Spleen (tissue), 11 donors: ENCODE results near the gene PXMP4. TPM values are rescaled to one million over a fixed set of nuclear protein-coding genes. Genes with fewer than 3 reads are reported as not detected.

Experiments
- DNase-seq: peaks from one replicate; pipeline ENCODE4 v3.0.0-alpha.2; 2020
- H3K27ac ChIP-seq, 8 donors: fragments of 200-600 bp; sonication (generic) in 7 of 8; 1 replicate in 4 of 8; 2 replicates in 4 of 8; pipeline versions ENCODE4 v1.5.0 to v1.8.0; 2016 to 2021; ENCODE audit warnings: inconsistent platforms in 4 of 8, mild to moderate bottlenecking in 4 of 8, moderate library complexity in 1 of 8
- H3K27me3 ChIP-seq, 7 donors: fragments of 200-600 bp; sonication (generic) in 6 of 7; replicated peaks in 1 of 7; 1 replicate in 4 of 7; 2 replicates in 3 of 7; pipeline versions ENCODE4 v1.5.0 to v1.8.0; 2016 to 2021; ENCODE audit warnings: inconsistent platforms in 3 of 7, mild to moderate bottlenecking in 1 of 7
- H3K36me3 ChIP-seq, 6 donors: fragments of 200-600 bp; sonication (generic) in 5 of 6; 1 replicate in 4 of 6; 2 replicates in 2 of 6; pipeline versions ENCODE4 v1.5.0 to v1.8.0; 2016 to 2021; ENCODE audit warnings: inconsistent platforms in 2 of 6
- H3K4me1 ChIP-seq, 6 donors: fragments of 200-600 bp; sonication (generic) in 5 of 6; 1 replicate in 3 of 6; 2 replicates in 3 of 6; pipeline versions ENCODE4 v1.5.0 to v1.8.0; 2016 to 2021; ENCODE audit warnings: inconsistent platforms in 3 of 6
- H3K4me3 ChIP-seq, 8 donors: fragments of 200-600 bp; sonication (generic) in 7 of 8; 1 replicate in 4 of 8; 2 replicates in 4 of 8; pipeline versions ENCODE4 v1.5.0 to v1.8.0; 2016 to 2021; ENCODE audit warnings: inconsistent platforms in 4 of 8, mild to moderate bottlenecking in 4 of 8, moderate library complexity in 2 of 8
- H3K9me3 ChIP-seq, 8 donors: fragments of 200-600 bp; sonication (generic) in 7 of 8; 1 replicate in 4 of 8; 2 replicates in 4 of 8; pipeline versions ENCODE4 v1.5.0 to v1.8.0; 2016 to 2021; ENCODE audit warnings: inconsistent platforms in 4 of 8
- CTCF ChIP-seq, 11 experiments: fragments of 200-600 bp in 7 of 11; fragments of 450-650 bp in 4 of 11; sonication (generic) in 4 of 11; IDR thresholded peaks in 8 of 11; conservative IDR thresholded peaks in 3 of 11; 1 replicate in 7 of 11; 2 replicates in 4 of 11; pipeline versions ENCODE4 v1.4.0 to v1.8.0; 2016 to 2021; ENCODE audit warnings: antibody characterized with exemption in 11 of 11, inconsistent platforms in 4 of 11, mild to moderate bottlenecking in 1 of 11
- POLR2A ChIP-seq, 3 donors: fragments of 450-650 bp; IDR thresholded peaks; one replicate each; pipeline ENCODE4 v1.5.1; 2017; ENCODE audit warnings: antibody characterized with exemption in 3 of 3, mild to moderate bottlenecking in 1 of 3
- POLR2AphosphoS5 ChIP-seq, 3 donors: sonication (generic); formaldehyde crosslinking; IDR thresholded peaks; one replicate each; pipeline ENCODE4 v1.5.1; 2017; ENCODE audit warnings: antibody characterized with exemption in 3 of 3
- WGBS, 5 donors: extraction: QIAGEN DNeasy Blood & Tissue Kit in 3 of 5; methylation state at CpG; one replicate each; pipeline versions ENCODE4 v1.1.5 to v1.1.7; 2013 to 2018; 5-methylcytosine and 5-hydroxymethylcytosine counted together
- intact Hi-C: fragments of 100-400 bp; cut with DNase I; formaldehyde crosslinking; loops from one replicate; pipeline ENCODE4 v1.15.0; 2023; ENCODE audit warnings: low total_unique reads
- polyA plus RNA-seq, 3 donors: library from polyadenylated mRNA; stranded (reverse); fragments of 200-250 nt; gene quantifications; one replicate each; pipeline ENCODE4 v1.2.1, GENCODE V29; 2013
- total RNA-seq, 7 donors: library from RNA; depleted of rRNA in 3 of 7; stranded (reverse); fragments of >200 nt in 3 of 7; fragmentation: NEBNext Ultra II Directional in 4 of 7; extraction: Animal tissue kit (Norgen Biotek cat#: 25700) in 4 of 7; gene quantifications; one replicate each; pipeline versions ENCODE4 v1.1.0 to v1.2.1, GENCODE V29; 2016 to 2021
- donor health status: healthy with polysubstance abuse.
- donor health status: DM: no; HTN: no; CAD: no; lungs with moderate emphysema.
- donor health status: DM: no; HTN: no; CAD: no.
- donor health status: Bipolar disorder and iron deficiency.
- donor health status: healthy.
- donor health status: DM: no; HTN: no; CAD: no.
- donor health status: DM: yes; HTN: yes; CAD: no.

PXMP4 gene
- total and polyA plus RNA-seq, 10 donors: 2.1 to 14.4 (median 6.9) TPM

- Histone ChIP-seq H3K27ac (peak overlapping the region in 5 of 8 donors; percentile 92 to 96 (median 93)), H3K27me3 (no peaks in the 10 kb centered on the region), H3K4me1 (peaks cover 5 to 67% (median 45%) of the 10 kb centered on the region in 6 donors), H3K4me3 (no peak overlapping the region), H3K9me3 (no peaks in the 10 kb centered on the region), H3K36me3 (peaks cover 0 to 19% (median 2%) of the 10 kb centered on the region in 6 donors)
- TF ChIP-seq CTCF (IDR thresholded peaks at IDR 0.05 in 8 of 11, conservative IDR thresholded peaks at IDR 0.05 in 3 of 11) (no peak), POLR2AphosphoS5 (IDR thresholded peaks at IDR 0.05) (no peak), POLR2A (IDR thresholded peaks at IDR 0.05) (no peak)
- no peak for DNase-seq
- intact Hi-C loops: no loop called here
- 93 to 100% (median 95%) methylated on average over 2 of the region's 2 CpGs for WGBS, 5 donors
Observed at GRCh38 chr20:33664762-33665144, 55.4 kb downstream of the PXMP4 start.

- intact Hi-C loops: no loop called here
- H3K9me3 ChIP-seq: no peaks in the 10 kb centered on the region
- H3K36me3 ChIP-seq: peaks cover 0 to 19% (median 4%) of the 10 kb centered on the region in 6 donors
- peak overlapping the region; percentile 65 to 93 (median 71) for H3K4me3 ChIP-seq
- H3K4me1 ChIP-seq: peaks cover 5 to 66% (median 45%) of the 10 kb centered on the region in 6 donors
- TF ChIP-seq CTCF (IDR thresholded peaks at IDR 0.05 in 8 of 11, conservative IDR thresholded peaks at IDR 0.05 in 3 of 11): no peak
- TF ChIP-seq POLR2AphosphoS5 (IDR thresholded peaks at IDR 0.05): no peak
- no peak for TF ChIP-seq POLR2A (IDR thresholded peaks at IDR 0.05)
- no peaks in the 10 kb centered on the region for H3K27me3 ChIP-seq
- H3K27ac ChIP-seq: peak overlapping the region; percentile 88 to 96 (median 92)
- 42 to 66% (median 53%) methylated on average over 7 to 9 of the region's 9 CpGs for WGBS, 5 donors
- no peak for DNase-seq
Observed at GRCh38 chr20:33664085-33664761, 55.9 kb downstream of the PXMP4 start.

- peak overlapping the region; percentile 65 to 93 (median 71) for H3K4me3 ChIP-seq
- H3K27me3 ChIP-seq: no peaks in the 10 kb centered on the region
- peak in 1 of 3 donors; percentile 52 for TF ChIP-seq POLR2A (IDR thresholded peaks at IDR 0.05)
- peak; percentile 91 to 92 (median 92) for TF ChIP-seq POLR2AphosphoS5 (IDR thresholded peaks at IDR 0.05)
- peak in 4 of 11 experiments; percentile 31 to 43 (median 35) for TF ChIP-seq CTCF (IDR thresholded peaks at IDR 0.05 in 8 of 11, conservative IDR thresholded peaks at IDR 0.05 in 3 of 11)
- H3K27ac ChIP-seq: peak overlapping the region; percentile 88 to 96 (median 92)
- intact Hi-C loops: no loop called here
- no peaks in the 10 kb centered on the region for H3K9me3 ChIP-seq
- WGBS, 5 donors: 1 to 2% (median 1%) methylated on average over 33 to 84 of the region's 84 CpGs
- H3K4me1 ChIP-seq: peaks cover 4 to 58% (median 43%) of the 10 kb centered on the region in 6 donors
- DNase-seq: peak; percentile 99
- H3K36me3 ChIP-seq: peaks cover 0 to 19% (median 8%) of the 10 kb centered on the region in 6 donors
Observed at GRCh38 chr20:33663161-33664084, 56.7 kb downstream of the PXMP4 start.
